ENCODE data around the gene MIB1.
A peak's percentile ranks its signal among the peaks of the same experiment; 100 is the strongest.

MIB1 gene

DNA sequence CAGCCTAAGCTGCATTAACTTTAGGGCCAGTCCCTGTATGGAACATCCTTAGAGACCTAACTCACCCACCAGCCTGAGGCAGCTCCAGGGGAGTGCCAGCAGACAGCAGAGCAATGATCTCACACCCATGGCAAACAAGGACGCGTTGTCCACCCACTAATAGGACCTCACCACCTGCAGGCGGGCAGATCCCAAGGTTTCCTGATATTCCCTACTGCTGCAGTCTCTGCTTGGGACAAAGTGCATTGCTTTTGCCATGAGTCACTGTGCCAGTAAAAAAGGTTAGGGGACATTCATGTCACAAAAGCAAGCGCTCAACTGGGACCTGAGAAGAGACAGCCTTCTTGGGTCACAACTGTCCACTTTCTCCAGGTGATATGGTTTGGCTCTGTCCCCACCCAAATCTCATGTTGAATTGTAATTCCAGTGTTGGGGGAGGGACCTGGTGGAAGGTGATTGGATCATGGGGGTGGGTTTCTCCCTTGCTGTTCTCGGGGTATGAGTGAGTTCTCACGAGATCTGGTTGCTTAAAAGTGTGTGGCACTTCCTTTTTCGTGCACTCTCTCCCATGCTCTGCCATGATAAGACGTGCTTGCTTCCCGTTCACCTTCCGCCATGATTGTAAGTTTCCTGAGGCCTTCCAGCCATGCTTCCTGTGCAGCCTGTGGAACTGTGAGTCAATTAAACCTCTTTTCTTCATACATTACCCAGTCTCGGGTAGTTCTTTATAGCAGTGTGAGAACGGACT is 160.2 kb downstream of the MIB1 start:
- no peak for DNase-seq

DNA sequence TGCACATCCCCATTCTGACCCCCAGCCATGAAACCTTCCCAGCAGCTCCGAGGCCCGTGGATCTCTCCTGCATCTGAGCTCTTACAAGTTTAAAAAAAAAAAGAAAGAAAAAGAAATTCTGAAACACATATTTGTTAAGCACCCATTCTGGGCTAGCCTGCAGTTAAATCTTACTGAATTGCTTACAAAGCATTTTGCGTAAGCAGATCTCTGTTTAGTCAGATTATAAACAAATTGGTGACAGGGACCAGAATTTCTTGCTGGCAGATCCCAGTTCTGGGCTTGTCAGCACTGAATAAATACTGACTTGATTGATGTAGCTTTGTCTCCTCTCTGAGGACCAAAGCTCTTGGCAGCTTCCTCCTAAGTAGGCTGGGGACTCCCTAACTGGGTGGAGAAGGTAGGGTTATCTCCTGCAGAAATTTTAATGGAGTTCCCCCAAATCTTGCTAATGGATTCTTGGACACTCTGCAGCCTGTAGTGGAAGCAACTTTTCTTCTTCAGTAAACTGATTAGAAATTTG is 160.9 kb downstream of the MIB1 start:
- DNase-seq, result no peak

DNA sequence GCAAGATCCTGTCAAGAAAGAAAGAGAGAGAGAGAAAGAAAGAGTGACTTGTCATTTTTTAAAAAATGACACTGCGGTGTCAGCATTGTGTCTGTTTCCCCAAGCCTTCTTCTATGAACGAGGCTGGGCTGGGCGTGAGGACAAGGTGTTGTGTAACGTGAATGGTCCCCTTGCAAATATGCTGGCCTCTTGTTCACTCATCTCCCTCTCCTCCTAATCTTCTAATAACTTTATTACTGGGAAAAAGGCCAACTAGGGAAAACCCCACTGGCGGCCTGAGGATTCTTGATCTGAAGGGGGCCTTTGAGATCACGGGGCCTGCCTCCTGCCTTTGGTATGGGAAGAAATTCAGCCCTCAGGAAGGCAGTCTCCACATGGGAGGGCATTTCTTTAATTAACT is 163.1 kb downstream of the MIB1 start:
- no peak for DNase-seq

DNA sequence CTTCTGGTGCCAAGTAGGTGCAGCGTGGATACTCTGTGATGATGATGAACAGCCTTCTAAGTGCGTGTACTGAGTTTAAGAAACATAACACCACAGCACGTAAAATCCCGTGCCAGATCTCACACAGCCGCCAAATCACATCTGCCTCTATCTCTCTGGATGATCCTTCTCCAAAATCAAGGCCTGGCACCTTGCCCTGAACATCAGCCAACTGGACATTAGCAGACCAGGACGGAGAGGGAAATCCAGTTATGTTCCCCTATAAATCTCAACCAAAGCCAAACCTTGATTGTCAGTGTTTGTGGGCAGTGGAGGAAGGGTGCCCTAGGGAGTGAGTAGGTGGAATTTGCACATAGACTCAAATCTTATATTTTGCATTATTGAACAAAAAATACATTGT is 164.3 kb downstream of the MIB1 start:
- DNase-seq, result no peak

DNA sequence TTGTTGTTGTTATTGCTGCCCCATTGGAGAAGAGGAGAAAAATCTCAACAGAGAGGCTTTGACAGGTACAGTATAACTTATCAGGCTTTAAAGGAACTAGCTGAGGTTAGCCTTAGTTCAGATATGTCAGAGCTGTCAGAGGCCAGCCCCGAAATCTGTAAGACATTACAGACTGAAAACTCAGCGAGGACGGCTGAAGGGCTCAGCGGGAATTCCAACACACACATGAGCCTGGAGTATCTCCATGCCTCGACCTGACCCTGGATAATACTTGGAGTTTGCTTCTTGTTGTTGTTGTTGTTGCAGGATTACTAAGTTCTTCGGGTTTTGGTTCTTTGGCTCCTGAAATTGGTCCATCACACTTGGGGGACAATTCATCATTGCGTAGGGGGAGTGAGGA is 166.9 kb downstream of the MIB1 start:
- no peak for DNase-seq

DNA sequence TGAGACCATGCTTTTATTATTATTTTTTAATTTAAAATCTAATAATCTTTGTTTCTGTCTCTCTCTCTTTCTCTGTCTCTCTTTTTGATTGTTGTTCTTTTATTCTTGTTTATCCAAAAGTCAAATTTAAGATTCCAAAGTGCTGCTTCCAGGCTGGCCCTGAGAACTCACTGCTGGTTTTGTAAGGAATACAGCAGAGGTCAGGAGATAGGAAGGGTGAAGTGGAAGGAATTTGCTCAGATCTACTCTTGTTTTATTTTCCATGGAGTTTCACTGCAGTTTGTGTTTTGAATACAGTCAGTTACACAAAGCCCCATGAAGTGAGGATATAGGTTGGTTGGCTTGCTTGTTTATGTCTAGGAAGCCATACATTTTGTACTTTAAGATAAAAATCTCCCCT is 168.1 kb downstream of the MIB1 start:
- DNase-seq, result no peak

DNA sequence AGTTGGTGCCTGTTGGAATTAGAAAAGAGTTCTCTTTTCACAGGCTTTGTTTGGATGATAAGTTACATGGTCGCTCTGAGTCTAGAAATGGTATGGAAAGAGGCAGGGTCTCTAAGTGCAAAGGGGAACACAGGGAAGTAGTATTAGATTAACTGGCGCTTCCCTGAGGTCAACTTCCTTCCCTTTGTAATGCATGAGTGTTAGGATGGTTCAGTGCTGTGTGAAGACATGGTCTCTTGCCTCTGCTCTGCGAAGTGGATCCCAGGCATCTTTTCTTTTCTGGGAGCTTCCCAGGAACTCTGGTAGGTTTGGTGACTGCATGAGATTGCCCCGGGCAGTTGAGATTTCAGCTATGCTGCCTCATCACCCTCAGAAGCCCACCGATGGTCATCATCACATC is 170.3 kb downstream of the MIB1 start:
- DNase-seq, result no peak

DNA sequence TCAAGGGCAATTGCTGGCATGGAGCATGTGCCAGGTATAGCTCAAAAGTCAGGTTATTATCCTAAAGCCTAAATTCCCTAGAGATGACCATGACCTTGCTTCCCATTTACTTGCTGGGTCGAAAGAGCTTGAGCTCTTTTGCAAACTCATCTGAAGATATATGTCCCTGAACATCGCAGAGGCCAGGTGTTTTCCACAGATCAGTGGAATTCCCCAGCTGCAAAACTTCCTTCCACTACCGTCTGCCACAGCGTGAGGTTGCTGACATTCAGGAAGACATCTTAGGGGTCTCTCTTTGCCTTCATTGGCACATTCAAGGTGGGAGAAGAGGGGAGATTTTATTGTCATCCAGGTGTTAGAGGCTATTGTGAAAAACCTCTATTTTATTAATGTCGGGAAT is 171.0 kb downstream of the MIB1 start:
- no peak for DNase-seq

DNA sequence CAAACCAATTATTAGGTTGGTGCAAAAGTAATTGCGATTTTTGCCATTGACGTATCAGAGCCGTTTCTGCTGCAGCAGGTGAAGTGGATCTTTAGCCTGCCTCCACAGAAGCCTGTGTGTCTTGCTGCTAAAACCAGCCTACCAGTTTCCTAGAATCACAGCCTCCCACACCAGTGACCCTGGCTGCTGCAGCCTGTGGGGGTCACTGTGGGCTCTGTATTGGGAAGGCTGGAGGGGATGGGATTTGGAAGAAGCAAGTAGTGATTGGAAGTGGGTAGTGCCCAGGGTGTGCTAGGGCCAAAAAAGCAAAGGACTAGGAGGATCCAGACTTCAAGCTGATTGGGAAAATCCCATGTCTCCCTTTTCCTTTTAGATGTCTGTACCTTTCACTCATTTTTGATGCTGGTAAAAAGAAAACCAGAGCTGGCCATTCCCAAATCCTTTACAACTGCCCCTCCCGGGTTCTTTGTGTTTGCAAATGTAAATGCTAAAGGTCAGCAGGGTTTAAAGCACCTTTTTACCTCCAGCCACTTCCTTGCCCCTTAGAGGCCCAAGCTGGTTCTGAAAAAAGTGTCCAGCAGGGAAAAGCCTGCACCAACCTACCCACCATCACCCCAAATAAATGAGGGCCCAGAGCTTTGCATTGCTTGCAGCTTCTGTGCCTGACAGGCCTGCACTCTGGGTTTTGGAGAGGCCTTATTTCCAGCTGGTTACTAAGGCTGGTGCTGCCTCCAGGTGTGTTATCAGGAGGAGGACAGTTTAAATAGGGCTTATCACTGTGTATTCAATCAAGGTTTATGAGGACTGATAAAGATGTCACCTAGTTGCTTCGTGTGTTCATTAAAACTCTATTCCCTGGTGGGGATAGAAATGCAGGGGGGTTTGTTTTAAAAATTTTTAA is 172.0 kb downstream of the MIB1 start:
- no peak for DNase-seq

DNA sequence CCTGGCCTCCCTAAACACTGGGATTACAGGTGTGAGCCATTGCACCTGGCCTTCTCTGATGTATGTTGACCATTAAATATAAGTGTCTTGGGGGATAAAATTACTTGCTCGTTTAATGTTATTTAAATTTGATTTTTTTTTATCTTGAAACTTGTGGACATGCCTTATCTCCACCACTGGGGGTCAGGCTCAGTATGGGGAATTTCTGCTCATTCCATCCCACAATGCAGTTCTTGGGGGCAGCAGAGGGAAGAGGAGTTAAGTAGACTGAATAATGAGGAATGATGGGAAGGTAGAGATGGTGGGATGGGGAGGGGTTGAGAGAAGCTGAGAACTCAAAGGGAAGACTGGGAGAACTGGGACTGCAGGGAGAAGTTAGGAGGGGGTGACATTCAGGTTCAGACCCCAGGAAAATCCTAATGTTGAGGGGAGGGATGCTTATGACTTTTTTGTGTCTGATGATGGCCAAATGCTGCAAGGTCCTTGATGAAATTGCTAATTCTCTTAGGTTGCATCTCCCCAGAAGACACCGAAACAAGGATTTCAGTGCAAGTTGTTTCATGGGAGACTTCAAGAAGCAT is 174.2 kb downstream of the MIB1 start:
- peak; percentile 64 for DNase-seq

DNA sequence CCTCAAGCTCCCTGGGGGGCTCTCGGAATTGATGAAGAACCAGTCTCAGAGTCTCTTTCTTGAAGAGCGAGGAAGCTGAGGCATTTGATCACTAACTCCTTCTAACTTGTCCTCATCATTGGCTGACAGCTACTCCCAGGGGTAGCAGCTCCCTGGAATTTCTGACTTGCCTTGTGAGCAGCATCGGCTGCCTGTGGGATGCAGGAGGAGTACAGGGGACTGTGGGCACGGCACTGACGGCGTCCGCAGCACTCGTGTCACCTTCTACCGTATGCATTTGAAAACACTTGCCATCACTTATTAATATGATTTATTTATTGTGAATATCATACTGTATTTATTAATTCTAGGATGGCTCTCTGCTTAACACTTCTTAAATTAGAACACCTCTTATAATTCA is 175.0 kb downstream of the MIB1 start:
- no peak for DNase-seq

DNA sequence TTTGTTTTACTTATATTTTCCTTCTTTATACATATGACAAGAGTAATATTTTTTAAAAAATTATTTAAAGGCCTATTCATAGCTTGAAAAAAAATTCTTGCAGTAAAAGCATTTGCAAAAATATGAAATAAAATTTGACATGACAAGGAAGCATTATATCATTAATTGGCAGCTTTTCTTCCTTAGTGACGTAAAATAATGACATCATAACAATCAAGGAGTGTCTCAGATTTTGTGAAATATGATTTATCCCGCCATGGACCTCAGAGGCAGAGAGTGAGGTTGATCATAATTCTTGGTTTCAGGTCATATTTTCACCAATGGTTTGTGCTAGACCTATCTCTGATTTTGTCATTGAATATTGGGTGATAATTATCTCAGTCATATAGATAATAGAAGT is 176.0 kb downstream of the MIB1 start:
- DNase-seq, result no peak

DNA sequence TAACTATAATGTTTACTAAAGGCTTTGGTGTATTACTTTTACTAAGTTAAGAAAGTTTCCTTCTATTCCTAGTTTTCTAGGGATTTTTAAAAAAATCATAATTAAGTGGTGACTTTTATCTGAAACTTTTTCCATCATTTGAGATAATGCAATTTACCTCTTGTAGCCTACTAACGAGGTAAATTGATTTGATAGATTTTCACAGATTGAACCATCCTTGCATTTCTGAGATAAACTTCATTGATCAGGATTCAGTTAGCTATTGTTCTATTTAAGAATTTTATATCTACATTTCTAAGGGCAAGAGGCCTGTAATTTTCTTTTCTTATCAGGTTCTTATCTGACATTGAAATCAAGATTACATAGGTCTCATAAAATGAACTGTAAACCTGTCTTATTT is 178.1 kb downstream of the MIB1 start:
- no peak for DNase-seq

All from EL (cell line).